ENCODE results near the gene NUDT3. TPM values are rescaled to one million over a fixed set of nuclear protein-coding genes. Genes with fewer than 3 reads are reported as not detected.

Gene NUDT3
- total and polyA plus RNA-seq, 7 donors = 10.6 to 70.5 (median 33.3) TPM

GRCh38 chr6:34249469-34250261, 142.8 kb downstream of the NUDT3 start:
- peak overlapping the region; percentile 89 for H3K27ac ChIP-seq
- H3K36me3 ChIP-seq (ENCODE audit: insufficient read depth in 1 of 2, low read depth in 1 of 2) = no peaks in the 10 kb centered on the region
- no peaks in the 10 kb centered on the region for H3K9me3 ChIP-seq
- peaks cover 13% of the 10 kb centered on the region for H3K4me1 ChIP-seq
- H3K27me3 ChIP-seq (ENCODE audit: insufficient read depth in 3 of 3, low read length in 2 of 3) = no peaks in the 10 kb centered on the region
- no peak for TF ChIP-seq CTCF (IDR thresholded peaks at IDR 0.05)
- WGBS, 3 donors = 43 to 47% (median 43%) methylated on average over 18 of the region's 18 CpGs
- peak overlapping the region; percentile 72 for H3K4me3 ChIP-seq
- ATAC-seq = peak; percentile 33 to 40 (median 36)
- DNase-seq = no peak
- intact Hi-C loops (cut with DNase I) = loop anchor here (1.0 to 2.0 kb wide), 3 partner anchors 143 to 166 kb away; partner anchors contain the start of gene NUDT3 (in 2 of the 2)

GRCh38 chr6:34248727-34249468, 143.6 kb downstream of the NUDT3 start, which contains the start of gene SMIM29:
Gene SMIM29, minus strand, starts transcription at chr6:34249006. Its CDS starts 1,215 bp downstream, at chr6:34247791.
- peak; percentile 92 for TF ChIP-seq CTCF (IDR thresholded peaks at IDR 0.05)
- Histone ChIP-seq H3K4me3 (peak within 1 kb of the TSS; percentile 72), H3K27me3 (ENCODE audit: insufficient read depth in 3 of 3, low read length in 2 of 3) (no peaks in the 10 kb centered on the region), H3K4me1 (peaks cover 21% of the 10 kb centered on the region), H3K27ac (peak within 1 kb of the TSS; percentile 89), H3K36me3 (ENCODE audit: insufficient read depth in 1 of 2, low read depth in 1 of 2) (no peaks in the 10 kb centered on the region), H3K9me3 (no peaks in the 10 kb centered on the region)
- ATAC-seq = peak; percentile 88 to 93 (median 90)
- DNase-seq = peak; percentile 97 to 99
- intact Hi-C loops (cut with DNase I) = loop anchor here (1.0 to 2.0 kb wide), 3 partner anchors 144 to 166 kb away; partner anchors contain the start of gene NUDT3 (in 2 of the 2)
- 0 to 1% (median 0%) methylated on average over 56 to 79 of the region's 79 CpGs for WGBS, 3 donors

- ATAC-seq = peak; percentile 13 to 54 (median 33)
- intact Hi-C loops (cut with DNase I) = loop anchor here (2.0 kb wide), 2 partner anchors 145 to 167 kb away; partner anchors contain the start of gene NUDT3 (in 2 of the 2)
- peaks cover 27% of the 10 kb centered on the region for H3K4me1 ChIP-seq
Measured at GRCh38 chr6:34248198-34248726, 144.2 kb downstream of the NUDT3 start.

More at GRCh38 chr6:34248198-34248726, 144.2 kb downstream of the NUDT3 start:
- Histone ChIP-seq H3K4me3 (peak overlapping the region; percentile 72), H3K9me3 (no peaks in the 10 kb centered on the region), H3K36me3 (ENCODE audit: insufficient read depth in 1 of 2, low read depth in 1 of 2) (peaks cover 0 to 6% of the 10 kb centered on the region in 2 donors), H3K27ac (peak overlapping the region; percentile 89), H3K27me3 (ENCODE audit: insufficient read depth in 3 of 3, low read length in 2 of 3) (no peaks in the 10 kb centered on the region)
- 9 to 12% (median 12%) methylated on average over 17 of the region's 17 CpGs for WGBS, 3 donors
- DNase-seq = peak; percentile 69 to 85
- TF ChIP-seq CTCF (IDR thresholded peaks at IDR 0.05) = no peak

All from psoas muscle (tissue), 8 donors.